Chondrocyte (in vitro differentiated cells): ENCODE measurements around the gene MACROD2. TPM values are rescaled to one million over a fixed set of nuclear protein-coding genes. Genes with fewer than 3 reads are reported as not detected.
"Not testable (repeated sequence)": the region's sequence is repeated elsewhere in the genome, so short reads cannot be mapped to it uniquely, and the experiment has no call there.

ENCODE experiments used
- DNase-seq: peaks from one replicate; pipeline ENCODE4 v3.0.0; 2021; ENCODE audit warnings: mixed read lengths, low spot score
- H3K27ac Mint-ChIP-seq: one replicate; pipeline ENCODE4 v1.8.0; 2021; ENCODE audit warnings: mild to moderate bottlenecking, moderate library complexity, mixed read lengths; ENCODE audit not compliant: unreplicated experiment
- H3K27me3 Mint-ChIP-seq: 2 replicates; pipeline ENCODE4 v1.8.0; 2021; ENCODE audit warnings: low read depth, mixed read lengths
- H3K36me3 Mint-ChIP-seq: 2 replicates; pipeline ENCODE4 v1.8.0; 2021; ENCODE audit warnings: low read depth, mixed read lengths
- H3K4me1 Mint-ChIP-seq: 2 replicates; pipeline ENCODE4 v1.8.0; 2021; ENCODE audit warnings: low read depth, mild to moderate bottlenecking, mixed read lengths
- H3K4me3 Mint-ChIP-seq: one replicate; pipeline ENCODE4 v1.8.0; 2021; ENCODE audit warnings: mild to moderate bottlenecking, moderate library complexity, mixed read lengths; ENCODE audit not compliant: unreplicated experiment
- H3K9me3 Mint-ChIP-seq: 2 replicates; pipeline ENCODE4 v1.8.0; 2021; ENCODE audit warnings: low read depth, mixed read lengths
- total RNA-seq: library from RNA; stranded (reverse); gene quantifications from 3 replicates; pipeline ENCODE4 v1.2.1, GENCODE V29; 2021
- TF ChIP-seq, protein P1 (sequence below): fragments of 200-600 bp; sonication (generic); IDR thresholded peaks from 2 replicates; pipeline ENCODE4 v1.5.0; 2021; ENCODE audit warnings: antibody characterized with exemption, mild to moderate bottlenecking, moderate library complexity

MACROD2 gene
- total RNA-seq, 1 donor from 2014 or later, result 3.2 TPM

DNA sequence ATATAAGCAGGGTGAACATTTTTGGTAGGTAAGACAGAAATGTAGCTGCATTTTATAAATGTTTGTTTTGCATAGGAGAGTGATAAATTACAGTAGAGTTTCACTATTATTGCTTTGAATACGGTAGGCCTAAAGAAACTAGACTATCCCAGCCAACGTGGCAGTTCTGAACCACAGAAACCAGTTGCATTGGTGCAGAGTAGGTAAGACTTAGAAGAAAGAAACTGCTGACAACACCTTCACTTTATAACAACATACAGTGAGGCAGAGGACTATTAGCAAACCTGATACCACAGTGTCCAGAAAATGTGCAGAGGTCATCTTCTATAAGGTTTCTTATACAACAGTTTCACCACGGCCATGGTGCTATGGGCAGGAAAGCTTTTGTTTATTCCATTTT is 2011.8 kb downstream of the MACROD2 start:
- Mint-ChIP-seq H3K4me1 (no peaks in the 10 kb centered on the region), H3K9me3 (peaks cover 3% of the 10 kb centered on the region), H3K27ac (no peak overlapping the region), H3K27me3 (no peaks in the 10 kb centered on the region), H3K36me3 (no peaks in the 10 kb centered on the region), H3K4me3 (no peak overlapping the region)
- DNase-seq, result no peak
- TF ChIP-seq, protein P1, sequence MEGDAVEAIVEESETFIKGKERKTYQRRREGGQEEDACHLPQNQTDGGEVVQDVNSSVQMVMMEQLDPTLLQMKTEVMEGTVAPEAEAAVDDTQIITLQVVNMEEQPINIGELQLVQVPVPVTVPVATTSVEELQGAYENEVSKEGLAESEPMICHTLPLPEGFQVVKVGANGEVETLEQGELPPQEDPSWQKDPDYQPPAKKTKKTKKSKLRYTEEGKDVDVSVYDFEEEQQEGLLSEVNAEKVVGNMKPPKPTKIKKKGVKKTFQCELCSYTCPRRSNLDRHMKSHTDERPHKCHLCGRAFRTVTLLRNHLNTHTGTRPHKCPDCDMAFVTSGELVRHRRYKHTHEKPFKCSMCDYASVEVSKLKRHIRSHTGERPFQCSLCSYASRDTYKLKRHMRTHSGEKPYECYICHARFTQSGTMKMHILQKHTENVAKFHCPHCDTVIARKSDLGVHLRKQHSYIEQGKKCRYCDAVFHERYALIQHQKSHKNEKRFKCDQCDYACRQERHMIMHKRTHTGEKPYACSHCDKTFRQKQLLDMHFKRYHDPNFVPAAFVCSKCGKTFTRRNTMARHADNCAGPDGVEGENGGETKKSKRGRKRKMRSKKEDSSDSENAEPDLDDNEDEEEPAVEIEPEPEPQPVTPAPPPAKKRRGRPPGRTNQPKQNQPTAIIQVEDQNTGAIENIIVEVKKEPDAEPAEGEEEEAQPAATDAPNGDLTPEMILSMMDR, result no peak

- TF ChIP-seq, protein P1, result no peak
- Mint-ChIP-seq H3K4me1 (no peaks in the 10 kb centered on the region), H3K36me3 (no peaks in the 10 kb centered on the region), H3K4me3 (no peak overlapping the region), H3K27me3 (no peaks in the 10 kb centered on the region), H3K27ac (no peak overlapping the region), H3K9me3 (peaks cover 3% of the 10 kb centered on the region)
- DNase-seq, result no peak
Measured at GRCh38 chr20:16007962-16008361, 2012.6 kb downstream of the MACROD2 start.

DNA sequence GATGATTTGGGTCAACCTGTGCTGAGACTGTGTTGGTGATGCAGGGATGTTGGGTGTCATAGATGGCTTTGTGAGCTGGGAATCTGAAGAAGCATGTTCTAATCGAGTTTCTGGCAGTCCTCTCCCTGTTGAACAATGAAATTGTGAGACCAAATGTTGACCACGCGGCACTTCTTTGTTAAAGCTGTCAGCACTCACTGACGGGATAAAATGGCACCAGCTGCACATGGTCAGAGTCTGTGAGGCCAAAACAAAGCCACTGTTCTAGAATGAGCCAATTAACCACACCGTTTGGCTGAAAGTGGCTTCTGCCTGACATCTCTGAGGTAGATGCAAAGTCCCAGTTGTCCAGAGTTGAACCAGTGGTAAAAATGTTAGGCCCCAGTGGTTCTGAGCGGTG is 2015.7 kb downstream of the MACROD2 start:
- Mint-ChIP-seq H3K27ac (no peak overlapping the region), H3K4me1 (no peaks in the 10 kb centered on the region), H3K27me3 (peaks cover 2% of the 10 kb centered on the region), H3K9me3 (peaks cover 3% of the 10 kb centered on the region), H3K36me3 (no peaks in the 10 kb centered on the region), H3K4me3 (no peak overlapping the region)
- TF ChIP-seq, protein P1, result no peak
- no peak for DNase-seq

DNA sequence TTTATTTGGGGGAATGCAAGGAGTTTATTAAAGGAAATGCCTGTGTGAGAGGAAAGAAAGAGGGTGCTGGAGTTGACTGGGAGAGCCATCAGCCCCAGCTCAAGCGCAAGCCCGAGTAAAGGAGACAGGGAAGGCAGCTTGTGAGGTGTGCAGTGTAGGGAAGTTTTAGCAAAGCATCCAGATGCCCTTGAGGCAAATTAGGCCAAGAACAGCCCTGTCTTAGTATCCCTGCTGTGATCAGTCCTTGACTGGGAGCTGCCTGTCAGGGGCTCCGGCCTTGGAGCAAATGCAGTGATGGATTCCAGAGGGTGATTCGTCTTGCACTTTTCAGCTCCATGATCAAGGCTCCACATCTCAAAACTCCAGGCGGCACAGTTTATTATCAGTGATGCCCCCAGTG is 2016.2 kb downstream of the MACROD2 start:
- Mint-ChIP-seq H3K27me3 (peaks cover 2% of the 10 kb centered on the region), H3K36me3 (no peaks in the 10 kb centered on the region), H3K9me3 (peaks cover 3% of the 10 kb centered on the region), H3K27ac (no peak overlapping the region), H3K4me3 (no peak overlapping the region), H3K4me1 (no peaks in the 10 kb centered on the region)
- TF ChIP-seq, protein P1, result no peak
- DNase-seq, result no peak

DNA sequence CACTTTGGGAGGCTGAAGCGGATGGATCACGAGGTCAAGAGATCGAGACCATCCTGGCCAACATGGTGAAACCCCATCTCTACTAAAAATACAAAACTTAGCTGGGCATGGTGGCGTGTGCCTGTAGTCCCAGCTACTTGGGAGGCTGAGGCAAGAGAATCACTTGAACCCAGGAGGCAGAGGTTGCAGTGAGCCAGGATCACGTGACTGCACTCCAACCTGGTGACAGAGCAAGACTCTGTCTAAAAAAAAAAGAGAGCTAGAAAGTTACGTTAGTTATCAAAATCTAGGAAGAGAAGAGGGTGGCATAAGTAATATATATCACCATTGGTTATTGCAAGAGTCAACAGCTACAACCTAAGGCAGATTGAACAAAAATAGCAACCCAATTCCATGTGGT is 2017.6 kb downstream of the MACROD2 start:
- H3K36me3 Mint-ChIP-seq, DNase-seq, H3K27me3 Mint-ChIP-seq, H3K9me3 Mint-ChIP-seq, H3K27ac Mint-ChIP-seq, H3K4me3 Mint-ChIP-seq, H3K4me1 Mint-ChIP-seq: not testable (repeated sequence)

GRCh38 chr20:16013631-16014030 is 2018.3 kb downstream of the MACROD2 start:
- Mint-ChIP-seq H3K27me3 (peaks cover 2% of the 10 kb centered on the region), H3K9me3 (peaks cover 3% of the 10 kb centered on the region), H3K4me1 (no peaks in the 10 kb centered on the region), H3K36me3 (no peaks in the 10 kb centered on the region), H3K27ac (no peak overlapping the region), H3K4me3 (no peak overlapping the region)
- TF ChIP-seq, protein P1, result no peak
- DNase-seq, result no peak
